ENCODE measurements around the gene RHBDL2.

RHBDL2 gene

DNA sequence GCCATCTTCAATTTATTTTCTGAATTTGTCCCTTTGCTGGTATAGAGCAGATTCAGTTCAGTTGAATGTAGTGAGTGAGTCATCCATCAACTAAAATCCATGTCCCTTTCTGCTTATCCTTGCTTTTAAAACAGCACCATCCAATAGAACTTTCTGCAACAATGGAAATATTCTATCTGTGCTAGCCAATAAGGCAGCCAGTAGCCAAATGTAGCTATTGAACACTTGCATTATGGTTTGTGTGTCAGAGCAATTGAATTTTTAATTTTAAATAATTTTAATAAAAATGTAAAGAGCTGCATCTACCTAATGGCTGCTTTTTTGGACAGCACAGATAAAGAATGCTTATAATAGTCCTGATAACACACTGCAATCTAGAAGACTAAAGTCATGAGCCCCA, 60.1 kb downstream of the RHBDL2 start, which contains the start of gene GJA9:
TSS of gene GJA9 (minus strand) at position 101 of the 400 bp plus-strand sequence. CDS start 5,489 bp downstream, outside the sequence.
- no peak for TF ChIP-seq CTCF (IDR thresholded peaks at IDR 0.05)
- Histone ChIP-seq H3K9ac (no peak within 1 kb of the TSS), H3K4me2 (ENCODE audit: low read length) (no peak within 1 kb of the TSS), H3K36me3 (ENCODE audit: control insufficient read depth, insufficient read depth, low read length) (no peaks in the 10 kb centered on the region), H3K79me2 (no peaks in the 10 kb centered on the region), H3K27ac (no peak within 1 kb of the TSS), H3K27me3 (ENCODE audit: control insufficient read depth, insufficient read depth, low read length) (no peaks in the 10 kb centered on the region), H3K4me1 (no peaks in the 10 kb centered on the region), H3K4me3 (ENCODE audit: low read depth, low read length) (no peak within 1 kb of the TSS), H2AFZ (no peak within 1 kb of the TSS), H3K9me3 (ENCODE audit: control insufficient read depth, low read length) (no peaks in the 10 kb centered on the region)

DNA sequence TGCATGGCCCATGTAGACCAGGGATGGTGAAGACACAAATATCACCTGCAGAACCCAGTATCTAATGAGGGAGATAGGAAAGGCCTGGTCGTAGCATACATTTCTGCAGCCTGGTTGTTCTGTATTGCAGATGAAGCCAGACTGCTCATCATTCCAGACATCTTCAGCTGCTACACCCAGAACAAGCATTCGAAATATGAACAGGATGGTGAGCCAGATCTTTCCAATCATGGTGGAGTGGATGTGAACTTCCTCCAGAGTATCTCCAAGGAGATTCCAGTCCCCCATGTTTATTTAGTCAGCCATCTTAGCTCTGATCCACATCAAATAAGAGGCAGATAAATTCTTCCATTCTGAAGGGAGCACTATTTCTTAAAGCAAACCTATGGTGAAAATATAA, 65.8 kb downstream of the RHBDL2 start:
- Histone ChIP-seq H3K27ac (no peak overlapping the region), H3K9me3 (ENCODE audit: control insufficient read depth, low read length) (no peaks in the 10 kb centered on the region), H2AFZ (no peak overlapping the region), H3K4me3 (ENCODE audit: low read depth, low read length) (no peak overlapping the region), H3K9ac (no peak overlapping the region), H3K79me2 (no peaks in the 10 kb centered on the region), H3K27me3 (ENCODE audit: control insufficient read depth, insufficient read depth, low read length) (no peaks in the 10 kb centered on the region), H3K4me1 (no peaks in the 10 kb centered on the region), H3K4me2 (ENCODE audit: low read length) (no peak overlapping the region), H3K36me3 (ENCODE audit: control insufficient read depth, insufficient read depth, low read length) (no peaks in the 10 kb centered on the region)
- no peak for TF ChIP-seq CTCF (IDR thresholded peaks at IDR 0.05)

GRCh38 chr1:38873027-38873969, 68.3 kb downstream of the RHBDL2 start, which contains the start of gene MYCBP:
Gene MYCBP, minus strand, starts transcription at chr1:38873348. Its CDS starts 43 bp downstream, at chr1:38873305.
- peak; percentile 21 for TF ChIP-seq CTCF (IDR thresholded peaks at IDR 0.05)
- Histone ChIP-seq H3K9ac (no peak within 1 kb of the TSS), H3K79me2 (no peaks in the 10 kb centered on the region), H3K4me3 (ENCODE audit: low read depth, low read length) (peak within 1 kb of the TSS; percentile 68), H3K9me3 (ENCODE audit: control insufficient read depth, low read length) (no peaks in the 10 kb centered on the region), H2AFZ (peak within 1 kb of the TSS; percentile 81), H3K4me1 (no peaks in the 10 kb centered on the region), H3K27me3 (ENCODE audit: control insufficient read depth, insufficient read depth, low read length) (no peaks in the 10 kb centered on the region), H3K27ac (peak within 1 kb of the TSS; percentile 11), H3K4me2 (ENCODE audit: low read length) (peak within 1 kb of the TSS; percentile 99), H3K36me3 (ENCODE audit: control insufficient read depth, insufficient read depth, low read length) (no peaks in the 10 kb centered on the region)

GRCh38 chr1:38872401-38873026, 69.1 kb downstream of the RHBDL2 start:
- Histone ChIP-seq H3K4me3 (ENCODE audit: low read depth, low read length) (peak overlapping the region; percentile 68), H3K9me3 (ENCODE audit: control insufficient read depth, low read length) (no peaks in the 10 kb centered on the region), H3K79me2 (no peaks in the 10 kb centered on the region), H2AFZ (peak overlapping the region; percentile 81), H3K27me3 (ENCODE audit: control insufficient read depth, insufficient read depth, low read length) (no peaks in the 10 kb centered on the region), H3K27ac (no peak overlapping the region), H3K36me3 (ENCODE audit: control insufficient read depth, insufficient read depth, low read length) (no peaks in the 10 kb centered on the region), H3K4me2 (ENCODE audit: low read length) (peak overlapping the region; percentile 99), H3K4me1 (no peaks in the 10 kb centered on the region), H3K9ac (no peak overlapping the region)
- no peak for TF ChIP-seq CTCF (IDR thresholded peaks at IDR 0.05)
